H9 (cell line): ENCODE data around the gene TRPM2. TPM values are rescaled to one million over a fixed set of nuclear protein-coding genes. Genes with fewer than 3 reads are reported as not detected.

Experiments
- DNase-seq: peaks from one replicate; pipeline ENCODE4 v3.0.0-alpha.2; 2017
- H2AFZ ChIP-seq: one replicate; pipeline ENCODE4 v1.6.1; 2013; ENCODE audit warnings: mild to moderate bottlenecking, low read length, control low read depth, moderate library complexity
- H2AK5ac ChIP-seq: 2 replicates; pipeline ENCODE4 v1.6.1; 2013; ENCODE audit warnings: low read length, control low read depth, mixed read lengths; ENCODE audit not compliant: insufficient read length
- H2BK120ac ChIP-seq: one replicate; pipeline ENCODE4 v1.6.1; 2013; ENCODE audit warnings: low read depth, mild to moderate bottlenecking, low read length, control low read depth, inconsistent platforms; ENCODE audit not compliant: poor library complexity, severe bottlenecking
- H2BK12ac ChIP-seq: 2 replicates; pipeline ENCODE4 v1.6.1; 2013; ENCODE audit warnings: low read length, control low read depth, mixed read lengths, low read depth; ENCODE audit not compliant: insufficient read length
- H2BK15ac ChIP-seq: 2 replicates; pipeline ENCODE4 v1.6.1; 2013; ENCODE audit warnings: low read depth, low read length, control low read depth
- H2BK20ac ChIP-seq: one replicate; pipeline ENCODE4 v1.6.1; 2013; ENCODE audit warnings: low read depth, mild to moderate bottlenecking, low read length, control low read depth, inconsistent platforms; ENCODE audit not compliant: poor library complexity, severe bottlenecking
- H2BK5ac ChIP-seq: 2 replicates; pipeline ENCODE4 v1.6.1; 2013; ENCODE audit warnings: low read length, control low read depth, mixed read lengths; ENCODE audit not compliant: insufficient read length
- H3K14ac ChIP-seq: 2 replicates; pipeline ENCODE4 v1.6.1; 2013; ENCODE audit warnings: low read length, control low read depth; ENCODE audit not compliant: insufficient read depth
- H3K18ac ChIP-seq: 2 replicates; pipeline ENCODE4 v1.6.1; 2013; ENCODE audit warnings: low read depth, mild to moderate bottlenecking, mixed read lengths, low read length, control low read depth; ENCODE audit not compliant: insufficient read length
- H3K23ac ChIP-seq: 2 replicates; pipeline ENCODE4 v1.6.1; 2013; ENCODE audit warnings: low read length, control low read depth, mixed read lengths, low read depth; ENCODE audit not compliant: insufficient read length
- H3K23me2 ChIP-seq: 2 replicates; pipeline ENCODE4 v1.6.1; 2013; ENCODE audit warnings: low read depth, mild to moderate bottlenecking, mixed read lengths, low read length, control low read depth; ENCODE audit not compliant: insufficient read length, poor library complexity, severe bottlenecking
- H3K27ac ChIP-seq: 2 replicates; pipeline ENCODE4 v1.5.1; 2013; ENCODE audit warnings: low read length, control low read depth, mixed read lengths, low read depth; ENCODE audit not compliant: insufficient read length
- H3K27me3 ChIP-seq: 2 replicates; pipeline ENCODE4 v1.6.1; 2013; ENCODE audit warnings: low read length, control low read depth, inconsistent platforms; ENCODE audit not compliant: insufficient read depth
- H3K4ac ChIP-seq: 2 replicates; pipeline ENCODE4 v1.6.1; 2013; ENCODE audit warnings: low read depth, mild to moderate bottlenecking, control low read depth, inconsistent platforms, low read length, moderate library complexity
- H3K4me1 ChIP-seq: 2 replicates; pipeline ENCODE4 v1.6.1; 2013; ENCODE audit warnings: low read length, control low read depth, inconsistent platforms; ENCODE audit not compliant: insufficient read depth
- H3K4me2 ChIP-seq: 2 replicates; pipeline ENCODE4 v1.6.1; 2013; ENCODE audit warnings: low read length, control low read depth, mixed read lengths; ENCODE audit not compliant: insufficient read length, insufficient read depth
- H3K56ac ChIP-seq: 2 replicates; pipeline ENCODE4 v1.6.1; 2013; ENCODE audit warnings: low read depth, mild to moderate bottlenecking, mixed read lengths, low read length, control low read depth; ENCODE audit not compliant: insufficient read length
- H3K79me1 ChIP-seq: 2 replicates; pipeline ENCODE4 v1.6.1; 2013; ENCODE audit warnings: low read depth, mild to moderate bottlenecking, moderate library complexity, low read length, control low read depth, inconsistent platforms; ENCODE audit not compliant: insufficient read depth, poor library complexity, severe bottlenecking
- H3K79me2 ChIP-seq: 2 replicates; pipeline ENCODE4 v1.6.1; 2013; ENCODE audit warnings: low read length, control low read depth, inconsistent platforms; ENCODE audit not compliant: insufficient read depth
- H3K9ac ChIP-seq: 2 replicates; pipeline ENCODE4 v1.6.1; 2013; ENCODE audit warnings: low read length, control low read depth, mixed read lengths; ENCODE audit not compliant: insufficient read length; ENCODE audit errors: extremely low read depth
- H3K9me3 ChIP-seq: one replicate; pipeline ENCODE4 v1.6.1; 2013; ENCODE audit warnings: low read depth, low read length, inconsistent platforms; ENCODE audit not compliant: control insufficient read depth
- H3T11ph ChIP-seq: one replicate; pipeline ENCODE4 v1.6.1; 2013; ENCODE audit warnings: mild to moderate bottlenecking, low read length, control low read depth, inconsistent platforms
- H4K20me1 ChIP-seq: one replicate; pipeline ENCODE4 v1.6.1; 2013; ENCODE audit not compliant: control insufficient read depth, insufficient read length, insufficient read depth
- H4K5ac ChIP-seq: 2 replicates; pipeline ENCODE4 v1.6.1; 2013; ENCODE audit warnings: low read depth, mild to moderate bottlenecking, mixed read lengths, low read length, control low read depth; ENCODE audit not compliant: insufficient read length
- H4K8ac ChIP-seq: replicated peaks from 2 replicates; pipeline ENCODE4 v1.6.1; 2013; ENCODE audit warnings: low read length, control low read depth, mixed read lengths, low read depth; ENCODE audit not compliant: insufficient read length
- H4K91ac ChIP-seq: 2 replicates; pipeline ENCODE4 v1.6.1; 2013; ENCODE audit warnings: low read depth, mild to moderate bottlenecking, moderate library complexity, mixed read lengths, low read length, control low read depth; ENCODE audit not compliant: insufficient read length
- H3K27ac Mint-ChIP-seq, 3 experiments: 2 replicates in 2 of 3; 3 replicates in 1 of 3; pipeline ENCODE4 v1.8.0; 2020 to 2021; ENCODE audit warnings: mixed read lengths in 3 of 3, mild to moderate bottlenecking in 1 of 3, moderate library complexity in 1 of 3
- H3K27me3 Mint-ChIP-seq: 2 replicates; pipeline ENCODE4 v1.8.0; 2021; ENCODE audit warnings: low read depth, mild to moderate bottlenecking, moderate library complexity, mixed read lengths
- H3K36me3 Mint-ChIP-seq, 3 experiments: 2 replicates in 2 of 3; 3 replicates in 1 of 3; pipeline ENCODE4 v1.8.0; 2020 to 2021; ENCODE audit warnings: low read depth in 3 of 3, mixed read lengths in 3 of 3; ENCODE audit not compliant: insufficient read depth in 1 of 3
- H3K4me1 Mint-ChIP-seq, 2 experiments: 2 replicates each; pipeline ENCODE4 v1.8.0; 2020; ENCODE audit warnings: mixed read lengths in 2 of 2
- H3K4me3 Mint-ChIP-seq, 2 experiments: 2 replicates in 1 of 2; 3 replicates in 1 of 2; pipeline ENCODE4 v1.8.0; 2020 to 2021; ENCODE audit warnings: mild to moderate bottlenecking in 2 of 2, mixed read lengths in 2 of 2, moderate library complexity in 1 of 2
- H3K9me3 Mint-ChIP-seq, 2 experiments: 2 replicates in 1 of 2; 3 replicates in 1 of 2; pipeline ENCODE4 v1.8.0; 2020; ENCODE audit warnings: mild to moderate bottlenecking in 2 of 2, mixed read lengths in 2 of 2, moderate library complexity in 1 of 2
- WGBS: extraction: QIAGEN DNeasy Blood & Tissue Kit; methylation state at CpG from one replicate; pipeline ENCODE4 v1.1.7; 2013; ENCODE audit warnings: missing lambda C conversion rate, low lambda C conversion rate, mixed read lengths; ENCODE audit not compliant: insufficient read length; ENCODE audit errors: extremely low coverage; 5-methylcytosine and 5-hydroxymethylcytosine counted together
- total RNA-seq: library from RNA; stranded (reverse); gene quantifications from 2 replicates; pipeline ENCODE4 v1.2.1, GENCODE V29; 2021
- TF ChIP-seq, protein P1 (sequence below): fragments of 200-600 bp; sonication (generic); conservative IDR thresholded peaks from 3 replicates; pipeline ENCODE4 v1.8.0; 2021; ENCODE audit warnings: antibody characterized with exemption, mild to moderate bottlenecking

TRPM2 gene
- total RNA-seq, 1 experiment from 2014 or later, result 0.68 TPM

DNA sequence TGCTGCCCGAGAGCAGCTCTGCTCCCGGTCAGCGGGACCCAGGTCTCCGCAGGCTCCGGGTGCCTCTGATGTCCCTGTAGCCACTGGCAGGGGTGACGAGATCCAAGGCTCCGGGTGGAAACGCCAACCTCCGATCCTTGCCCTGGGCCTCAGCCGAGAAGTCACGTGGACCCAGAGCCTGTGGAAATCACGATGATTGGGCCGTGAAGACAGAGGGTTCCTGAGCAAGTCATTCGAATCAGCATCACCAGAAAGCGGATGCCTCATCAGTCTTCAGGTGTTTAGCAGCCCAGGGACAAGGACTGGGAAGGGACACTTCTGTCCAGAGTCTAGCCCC is 114.4 kb downstream of the TRPM2 start:
- H3K56ac ChIP-seq, result no peak overlapping the region
- no peak overlapping the region for H3K4ac ChIP-seq
- H3T11ph ChIP-seq, result no peak overlapping the region
- H2BK12ac ChIP-seq, result no peak overlapping the region
- H2BK120ac ChIP-seq, result no peak overlapping the region
- no peaks in the 10 kb centered on the region for H3K9me3 ChIP-seq
- no peaks in the 10 kb centered on the region for H4K20me1 ChIP-seq
- no peak overlapping the region for H2AFZ ChIP-seq
- H3K4me2 ChIP-seq, result no peak overlapping the region
- H2BK5ac ChIP-seq, result no peak overlapping the region
- Mint-ChIP-seq H3K27ac (no peak overlapping the region), H3K9me3 (no peaks in the 10 kb centered on the region; a peak in 1 of 5 replicates), H3K4me1 (peaks cover 14 to 19% of the 10 kb centered on the region in 2 experiments), H3K4me3 (no peak overlapping the region), H3K27me3 (no peaks in the 10 kb centered on the region), H3K36me3 (no peaks in the 10 kb centered on the region; a peak in 1 of 7 replicates)
- no peak overlapping the region for H4K91ac ChIP-seq
- no peak overlapping the region for H2AK5ac ChIP-seq
- TF ChIP-seq, protein P1, sequence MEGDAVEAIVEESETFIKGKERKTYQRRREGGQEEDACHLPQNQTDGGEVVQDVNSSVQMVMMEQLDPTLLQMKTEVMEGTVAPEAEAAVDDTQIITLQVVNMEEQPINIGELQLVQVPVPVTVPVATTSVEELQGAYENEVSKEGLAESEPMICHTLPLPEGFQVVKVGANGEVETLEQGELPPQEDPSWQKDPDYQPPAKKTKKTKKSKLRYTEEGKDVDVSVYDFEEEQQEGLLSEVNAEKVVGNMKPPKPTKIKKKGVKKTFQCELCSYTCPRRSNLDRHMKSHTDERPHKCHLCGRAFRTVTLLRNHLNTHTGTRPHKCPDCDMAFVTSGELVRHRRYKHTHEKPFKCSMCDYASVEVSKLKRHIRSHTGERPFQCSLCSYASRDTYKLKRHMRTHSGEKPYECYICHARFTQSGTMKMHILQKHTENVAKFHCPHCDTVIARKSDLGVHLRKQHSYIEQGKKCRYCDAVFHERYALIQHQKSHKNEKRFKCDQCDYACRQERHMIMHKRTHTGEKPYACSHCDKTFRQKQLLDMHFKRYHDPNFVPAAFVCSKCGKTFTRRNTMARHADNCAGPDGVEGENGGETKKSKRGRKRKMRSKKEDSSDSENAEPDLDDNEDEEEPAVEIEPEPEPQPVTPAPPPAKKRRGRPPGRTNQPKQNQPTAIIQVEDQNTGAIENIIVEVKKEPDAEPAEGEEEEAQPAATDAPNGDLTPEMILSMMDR, result no peak
- no peak overlapping the region for H2BK20ac ChIP-seq
- H3K14ac ChIP-seq, result no peak overlapping the region; the same call in 1 of the 2 replicates
- no peak overlapping the region for H3K27ac ChIP-seq
- H3K23me2 ChIP-seq, result no peaks in the 10 kb centered on the region
- H3K27me3 ChIP-seq, result no peaks in the 10 kb centered on the region
- no peak overlapping the region for H3K18ac ChIP-seq
- H3K23ac ChIP-seq, result no peak overlapping the region
- no peak overlapping the region for H4K5ac ChIP-seq
- H3K9ac ChIP-seq, result no peak overlapping the region
- no peak overlapping the region for H2BK15ac ChIP-seq
- no peak for DNase-seq
- no peaks in the 10 kb centered on the region for H3K79me1 ChIP-seq
- no peaks in the 10 kb centered on the region for H3K79me2 ChIP-seq
- no peak overlapping the region for H4K8ac ChIP-seq
- no peaks in the 10 kb centered on the region for H3K4me1 ChIP-seq
- WGBS, result no CpG with 5 or more reads among the region's 15 CpGs
